NK-92 (cell line): ENCODE results near the gene IQGAP3.

Source experiments
- DNase-seq: peaks from one replicate; lab custom pipeline; 2025; ENCODE audit not compliant: unreplicated experiment; lab: John Stamatoyannopoulos, UW

Gene IQGAP3

GRCh38 chr1:156513185-156513584, 59.2 kb downstream of the IQGAP3 start:
- no peak for DNase-seq

GRCh38 chr1:156511644-156512043, 60.7 kb downstream of the IQGAP3 start:
- no peak for DNase-seq

GRCh38 chr1:156510709-156511108, 61.7 kb downstream of the IQGAP3 start:
- DNase-seq, result no peak

DNA sequence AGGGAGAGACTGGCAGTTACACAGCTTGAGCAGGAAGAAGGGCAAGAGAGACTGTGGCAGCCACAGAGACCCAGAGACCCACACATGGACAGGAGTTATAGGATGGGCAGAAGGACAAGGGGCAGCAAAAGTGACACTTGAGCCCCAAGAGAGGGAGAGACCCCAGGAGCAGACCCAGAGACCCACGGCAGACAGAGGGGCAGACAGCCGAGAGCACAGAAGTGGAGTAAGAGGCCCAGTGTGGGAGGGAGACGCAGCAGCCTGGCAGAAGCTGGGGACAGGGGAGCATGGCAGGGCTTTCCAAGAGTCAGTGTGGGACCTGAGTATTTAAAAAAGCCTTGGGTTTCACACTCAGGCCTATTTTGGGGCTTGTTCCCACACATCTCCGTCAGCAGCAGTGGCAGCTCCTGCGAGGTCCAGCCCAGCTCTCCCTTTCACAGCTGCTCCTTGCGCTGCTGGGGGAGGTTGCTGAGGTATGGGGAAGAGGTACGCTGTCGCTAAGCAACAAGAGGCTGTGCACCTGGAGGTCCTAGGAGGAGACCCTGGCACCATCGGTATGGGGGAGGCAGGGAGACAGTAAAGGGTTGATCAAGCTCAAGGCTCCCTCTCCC, 62.8 kb downstream of the IQGAP3 start:
- DNase-seq, result no peak

GRCh38 chr1:156508955-156509234, 63.5 kb downstream of the IQGAP3 start:
- DNase-seq, result no peak

DNA sequence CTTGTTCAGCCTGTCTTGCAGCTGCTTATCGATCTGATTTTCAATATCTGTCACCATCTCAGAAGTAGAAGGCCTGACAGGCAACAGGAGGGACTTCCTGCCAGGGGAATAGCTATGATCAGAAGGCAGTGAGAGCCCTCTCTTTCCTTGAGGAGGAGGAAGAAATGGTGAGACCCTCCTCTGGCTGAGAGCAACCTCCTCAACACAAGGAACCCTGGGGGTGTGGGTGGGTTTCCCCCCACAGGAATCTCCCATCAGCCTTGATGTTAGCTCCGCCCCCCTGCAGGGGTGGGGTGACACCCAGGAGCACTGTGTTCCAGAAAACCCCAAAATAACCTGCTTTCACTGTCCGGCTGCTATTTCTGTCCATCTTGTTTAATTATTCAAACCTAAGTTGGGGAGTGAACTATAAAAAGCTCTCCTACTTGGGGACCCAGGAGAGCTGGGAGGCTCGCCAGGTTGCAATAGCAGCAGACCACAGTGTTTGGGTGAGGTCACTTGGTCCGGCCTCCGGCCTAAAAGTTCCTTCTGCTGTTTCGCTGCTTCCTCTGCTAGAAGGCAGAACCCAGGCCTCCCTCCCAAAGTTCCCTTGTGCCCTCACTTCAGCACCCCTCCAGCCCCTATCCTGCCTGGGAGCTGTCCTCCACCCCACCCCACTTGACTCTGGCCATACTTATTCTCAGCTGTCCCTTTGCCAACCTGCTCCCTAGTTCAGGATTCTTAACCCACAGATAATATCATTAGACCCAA, 64.0 kb downstream of the IQGAP3 start:
- DNase-seq, result no peak

DNA sequence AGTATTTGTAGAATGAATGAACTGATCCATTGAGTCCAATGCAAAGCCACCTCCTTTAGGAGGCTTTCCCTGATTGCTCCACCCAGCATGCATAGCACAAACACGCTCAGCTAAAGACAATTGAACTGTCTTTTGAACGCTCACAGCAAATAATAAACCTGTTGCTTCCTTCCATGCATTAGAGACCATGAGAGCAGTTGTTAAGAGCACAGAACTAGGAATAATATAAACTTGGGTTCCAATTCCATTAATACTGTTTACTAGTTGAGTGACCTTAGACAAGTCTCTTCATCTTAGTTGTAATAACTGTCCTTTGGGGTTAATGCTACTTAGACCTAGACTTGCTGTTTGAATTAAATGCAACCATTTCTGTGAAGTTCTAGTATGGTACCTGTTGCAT, 65.9 kb downstream of the IQGAP3 start:
- no peak for DNase-seq

GRCh38 chr1:156505679-156506298, 66.6 kb downstream of the IQGAP3 start:
- no peak for DNase-seq

DNA sequence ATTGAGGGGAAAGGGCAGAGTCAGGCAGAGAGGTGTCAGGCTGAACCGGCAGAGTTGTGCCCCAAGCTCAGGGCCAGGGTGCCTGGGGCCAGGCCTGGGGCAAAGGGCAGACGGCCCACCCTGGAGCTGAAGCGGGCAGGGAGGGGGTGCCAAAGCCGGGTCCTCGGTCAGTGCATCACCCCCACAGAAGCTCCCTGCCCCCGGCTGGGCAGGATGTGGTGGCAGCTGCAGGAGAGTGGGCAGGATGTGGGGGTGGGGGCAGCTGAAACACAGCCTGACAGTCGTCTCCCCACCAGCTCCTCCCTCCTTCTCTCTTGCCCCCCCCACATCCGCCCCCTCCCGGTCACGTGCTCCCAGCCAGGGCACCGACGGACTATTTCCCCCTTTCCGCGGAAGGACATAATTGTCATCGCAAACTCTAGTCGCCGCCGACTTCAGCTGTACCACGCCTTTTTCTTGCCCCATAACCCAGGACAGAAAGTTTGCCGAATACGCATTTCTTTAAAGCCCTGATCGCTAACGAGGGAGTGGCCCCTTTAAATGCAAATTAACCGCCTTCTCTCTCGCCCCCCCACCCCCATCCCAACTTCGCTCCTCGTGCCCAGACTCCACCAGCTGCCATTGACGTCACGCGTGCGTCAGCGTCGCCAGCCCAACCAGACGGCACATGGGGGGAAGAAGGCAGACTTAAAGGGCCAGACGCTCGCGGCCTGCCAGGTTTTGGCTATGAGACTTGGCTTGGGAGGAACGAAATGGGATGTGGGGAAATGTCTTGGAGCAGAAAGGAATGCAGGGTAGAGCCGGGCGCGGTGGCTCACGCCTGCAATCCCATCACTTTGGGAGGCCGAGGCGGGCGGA, 67.3 kb downstream of the IQGAP3 start:
- peak; percentile 93 for DNase-seq

GRCh38 chr1:156504438-156504813, 67.9 kb downstream of the IQGAP3 start:
- no peak for DNase-seq

DNA sequence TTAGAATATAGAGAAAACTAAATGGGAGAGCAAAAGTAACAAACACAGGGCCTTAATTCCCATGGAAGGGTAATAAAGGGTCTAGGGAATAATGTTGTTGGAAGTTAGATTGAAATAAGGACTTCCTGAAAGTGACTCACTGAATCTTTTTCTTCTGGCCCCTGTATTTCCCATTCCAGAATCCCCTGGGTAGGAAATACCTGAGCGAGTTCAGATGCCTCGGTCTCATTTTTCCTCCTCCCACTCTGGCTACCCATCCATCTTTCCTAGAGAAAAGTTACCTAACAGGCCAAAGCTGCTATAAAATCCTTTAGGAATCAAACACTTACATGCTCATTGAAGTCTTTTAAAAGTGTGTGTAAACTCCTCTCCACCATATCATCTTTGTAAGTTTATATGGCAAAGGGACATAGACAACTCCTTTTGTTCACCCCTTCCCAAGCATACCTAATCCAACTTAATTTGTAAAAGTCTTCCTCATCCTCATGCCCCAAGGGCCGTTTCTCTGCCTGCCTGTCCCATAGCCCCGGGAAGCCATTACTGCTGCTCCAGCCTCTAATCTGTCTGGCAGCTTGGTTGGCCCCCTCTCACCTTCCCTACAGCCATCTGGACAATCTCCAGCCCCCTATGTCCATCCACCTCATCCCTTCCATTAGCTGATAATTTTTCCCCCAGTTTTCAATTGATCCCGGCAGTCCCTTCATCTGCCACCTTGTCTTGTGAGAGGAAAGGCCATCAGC, 68.5 kb downstream of the IQGAP3 start:
- DNase-seq, result no peak

- no peak for DNase-seq
These were observed 69.3 kb downstream of the IQGAP3 start for GRCh38 chr1:156502894-156503697.

DNA sequence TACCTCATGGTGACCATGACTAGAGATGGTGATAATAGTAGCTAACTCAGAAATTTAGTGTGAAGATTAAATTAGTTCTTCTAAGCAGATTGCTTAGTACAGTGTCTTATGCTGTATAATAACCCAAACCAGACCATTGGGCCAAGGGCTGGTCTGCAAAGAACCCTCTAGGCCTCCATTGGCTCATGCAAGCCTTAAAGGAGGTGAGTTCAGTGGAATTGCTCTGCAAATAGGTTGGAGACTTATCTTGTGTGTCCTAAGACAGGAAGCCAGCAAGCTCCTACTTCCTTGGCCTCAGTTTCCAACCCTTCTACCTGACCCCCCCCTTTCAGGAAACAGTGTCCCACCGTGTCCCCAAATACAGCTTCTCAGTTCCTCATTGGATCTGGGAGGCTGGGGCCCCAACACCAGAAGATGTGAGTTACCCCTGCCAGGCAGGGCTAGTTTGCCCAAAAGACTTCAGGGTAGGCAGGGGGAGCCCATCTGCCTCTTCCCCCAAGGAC, 69.9 kb downstream of the IQGAP3 start:
- no peak for DNase-seq

GRCh38 chr1:156500793-156501506, 71.4 kb downstream of the IQGAP3 start:
- DNase-seq, result peak; percentile 62

GRCh38 chr1:156500543-156500792, 71.9 kb downstream of the IQGAP3 start, which contains the start of gene MEF2D:
Gene MEF2D, minus strand, starts transcription at chr1:156500775. Its CDS starts 17,483 bp downstream, at chr1:156483292.
- no peak for DNase-seq

DNA sequence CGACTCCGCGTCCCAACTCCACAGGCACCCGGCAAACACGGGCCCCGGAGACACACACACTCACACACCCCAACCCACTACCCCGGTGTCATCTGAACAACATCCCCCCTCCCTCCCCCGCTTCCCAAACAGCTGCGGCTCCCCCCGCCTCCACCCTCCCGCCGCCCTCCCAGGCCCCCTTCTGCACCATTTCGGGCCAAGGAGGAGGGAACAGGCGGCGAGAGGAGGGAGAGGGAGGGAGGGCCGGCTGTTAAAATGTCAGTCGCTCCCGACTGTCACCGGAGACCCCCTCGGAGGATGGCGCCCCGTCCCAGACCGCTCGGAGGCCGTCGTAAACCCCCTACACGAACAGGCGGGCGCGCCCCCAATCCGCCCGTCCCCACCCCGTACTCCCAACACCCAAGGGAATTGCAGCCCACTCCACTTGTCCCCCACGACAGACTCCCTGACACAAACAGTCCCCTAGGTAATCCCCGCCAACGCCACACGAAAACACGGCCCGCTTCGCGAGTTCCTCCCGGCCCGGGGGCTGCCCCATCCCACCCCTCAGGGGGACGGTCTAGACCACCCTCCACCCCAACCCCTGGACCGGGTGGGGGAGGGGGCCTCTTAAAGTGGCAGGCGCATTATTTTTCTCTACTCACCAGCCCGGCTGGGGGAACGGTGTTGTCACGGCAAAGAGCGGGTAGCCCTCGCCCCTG, 72.4 kb downstream of the IQGAP3 start:
- no peak for DNase-seq

GRCh38 chr1:156499194-156499841, 73.0 kb downstream of the IQGAP3 start:
- DNase-seq, result no peak

DNA sequence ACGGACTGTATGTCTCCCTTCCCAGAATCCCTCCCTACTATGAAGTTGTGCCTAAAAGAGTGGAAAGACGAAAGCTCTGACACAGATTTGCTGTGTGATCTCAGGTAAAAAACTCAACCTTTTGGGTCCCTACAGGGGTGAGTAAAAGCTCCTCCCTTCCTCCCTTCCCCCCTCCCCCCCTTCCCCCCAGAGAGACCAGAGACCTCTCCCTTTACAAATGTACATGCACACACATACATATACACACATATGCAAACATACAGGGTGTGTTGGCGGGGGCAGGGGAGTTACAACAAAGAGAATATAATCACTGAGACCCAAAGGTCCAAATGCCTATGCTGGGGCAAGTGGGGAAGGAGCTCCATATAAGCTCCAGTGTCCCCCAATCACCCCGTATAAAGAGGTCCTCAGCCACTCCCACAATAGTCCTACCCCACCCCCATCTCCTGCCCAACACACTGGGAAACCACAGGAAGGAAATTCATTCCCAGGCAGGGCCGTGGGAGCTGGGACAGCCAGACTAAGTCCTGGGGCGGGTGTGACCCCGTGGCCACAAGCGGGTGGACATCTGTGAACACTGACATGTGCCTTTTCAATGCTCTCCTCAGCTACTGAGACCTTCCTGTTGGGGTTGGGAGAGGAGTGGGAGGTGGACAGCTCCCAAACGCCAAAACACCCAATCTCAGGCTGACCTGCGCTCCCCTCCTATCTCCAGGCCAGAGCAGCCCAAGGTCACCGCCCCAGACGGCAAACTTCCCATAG, 73.8 kb downstream of the IQGAP3 start:
- no peak for DNase-seq
